ENCODE results near the gene LSM2.
"Not testable (repeated sequence)": the region's sequence is repeated elsewhere in the genome, so short reads cannot be mapped to it uniquely, and the experiment has no call there.

Gene LSM2

GRCh38 chr6:31820399-31820798 lies 13.6 kb upstream of the LSM2 start:
- peaks cover 36% of the 10 kb centered on the region for H3K4me1 Mint-ChIP-seq (ENCODE audit: low read depth)
- peak overlapping the region; percentile 92 for H3K4me3 Mint-ChIP-seq
- H3K27ac Mint-ChIP-seq; H3K9me3 Mint-ChIP-seq; H3K27me3 Mint-ChIP-seq (ENCODE audit: low read depth); DNase-seq (ENCODE audit: low spot score): not testable (repeated sequence)
- H3K36me3 Mint-ChIP-seq (ENCODE audit: low read depth): peaks cover 12% of the 10 kb centered on the region

DNA sequence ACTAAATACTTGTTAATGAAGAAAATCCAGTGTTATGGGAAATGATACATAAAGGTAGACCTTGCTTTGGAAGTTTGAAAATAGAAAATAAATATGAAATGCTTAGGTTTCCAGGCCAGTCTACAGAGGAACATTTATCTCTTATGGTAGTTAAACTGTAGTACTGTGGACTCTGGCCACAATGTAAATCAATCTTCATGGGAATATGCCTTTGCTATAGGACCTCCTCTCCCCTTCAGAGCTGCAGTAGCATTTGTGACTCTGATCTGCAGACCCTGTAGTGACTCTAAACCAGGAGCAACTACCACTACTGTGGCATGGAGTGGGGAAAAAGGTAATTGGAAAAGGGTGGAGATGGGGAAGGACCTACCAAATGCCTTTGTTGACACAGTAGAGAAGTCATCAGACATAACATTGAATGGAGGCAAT lies 13.1 kb upstream of the LSM2 start:
- Mint-ChIP-seq H3K27ac (peak overlapping the region; percentile 51), H3K9me3 (no peaks in the 10 kb centered on the region), H3K4me1 (ENCODE audit: low read depth) (peaks cover 33% of the 10 kb centered on the region), H3K36me3 (ENCODE audit: low read depth) (peaks cover 12% of the 10 kb centered on the region), H3K4me3 (peak overlapping the region; percentile 35), H3K27me3 (ENCODE audit: low read depth) (no peaks in the 10 kb centered on the region)
- no peak for DNase-seq (ENCODE audit: low spot score)

GRCh38 chr6:31817929-31818511 lies 11.3 kb upstream of the LSM2 start:
- Mint-ChIP-seq H3K36me3 (ENCODE audit: low read depth) (peaks cover 12% of the 10 kb centered on the region), H3K27ac (peak overlapping the region; percentile 94), H3K4me1 (ENCODE audit: low read depth) (peaks cover 37% of the 10 kb centered on the region), H3K4me3 (peak overlapping the region; percentile 96)
- H3K27me3 Mint-ChIP-seq (ENCODE audit: low read depth); DNase-seq (ENCODE audit: low spot score); H3K9me3 Mint-ChIP-seq: not testable (repeated sequence)

DNA sequence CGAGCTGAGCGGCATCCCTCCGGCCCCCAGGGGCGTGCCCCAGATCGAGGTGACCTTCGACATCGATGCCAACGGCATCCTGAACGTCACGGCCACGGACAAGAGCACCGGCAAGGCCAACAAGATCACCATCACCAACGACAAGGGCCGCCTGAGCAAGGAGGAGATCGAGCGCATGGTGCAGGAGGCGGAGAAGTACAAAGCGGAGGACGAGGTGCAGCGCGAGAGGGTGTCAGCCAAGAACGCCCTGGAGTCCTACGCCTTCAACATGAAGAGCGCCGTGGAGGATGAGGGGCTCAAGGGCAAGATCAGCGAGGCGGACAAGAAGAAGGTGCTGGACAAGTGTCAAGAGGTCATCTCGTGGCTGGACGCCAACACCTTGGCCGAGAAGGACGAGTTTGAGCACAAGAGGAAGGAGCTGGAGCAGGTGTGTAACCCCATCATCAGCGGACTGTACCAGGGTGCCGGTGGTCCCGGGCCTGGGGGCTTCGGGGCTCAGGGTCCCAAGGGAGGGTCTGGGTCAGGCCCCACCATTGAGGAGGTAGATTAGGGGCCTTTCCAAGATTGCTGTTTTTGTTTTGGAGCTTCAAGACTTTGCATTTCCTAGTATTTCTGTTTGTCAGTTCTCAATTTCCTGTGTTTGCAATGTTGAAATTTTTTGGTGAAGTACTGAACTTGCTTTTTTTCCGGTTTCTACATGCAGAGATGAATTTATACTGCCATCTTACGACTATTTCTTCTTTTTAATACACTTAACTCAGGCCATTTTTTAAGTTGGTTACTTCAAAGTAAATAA lies 10.6 kb upstream of the LSM2 start:
- H3K4me3 Mint-ChIP-seq: peak overlapping the region; percentile 96
- not testable (repeated sequence) for H3K9me3 Mint-ChIP-seq; H3K27me3 Mint-ChIP-seq (ENCODE audit: low read depth)
- H3K36me3 Mint-ChIP-seq (ENCODE audit: low read depth): peaks cover 12% of the 10 kb centered on the region
- peak; percentile 37 for DNase-seq (ENCODE audit: low spot score)
- H3K4me1 Mint-ChIP-seq (ENCODE audit: low read depth): peaks cover 39% of the 10 kb centered on the region
- H3K27ac Mint-ChIP-seq: peak overlapping the region; percentile 94

DNA sequence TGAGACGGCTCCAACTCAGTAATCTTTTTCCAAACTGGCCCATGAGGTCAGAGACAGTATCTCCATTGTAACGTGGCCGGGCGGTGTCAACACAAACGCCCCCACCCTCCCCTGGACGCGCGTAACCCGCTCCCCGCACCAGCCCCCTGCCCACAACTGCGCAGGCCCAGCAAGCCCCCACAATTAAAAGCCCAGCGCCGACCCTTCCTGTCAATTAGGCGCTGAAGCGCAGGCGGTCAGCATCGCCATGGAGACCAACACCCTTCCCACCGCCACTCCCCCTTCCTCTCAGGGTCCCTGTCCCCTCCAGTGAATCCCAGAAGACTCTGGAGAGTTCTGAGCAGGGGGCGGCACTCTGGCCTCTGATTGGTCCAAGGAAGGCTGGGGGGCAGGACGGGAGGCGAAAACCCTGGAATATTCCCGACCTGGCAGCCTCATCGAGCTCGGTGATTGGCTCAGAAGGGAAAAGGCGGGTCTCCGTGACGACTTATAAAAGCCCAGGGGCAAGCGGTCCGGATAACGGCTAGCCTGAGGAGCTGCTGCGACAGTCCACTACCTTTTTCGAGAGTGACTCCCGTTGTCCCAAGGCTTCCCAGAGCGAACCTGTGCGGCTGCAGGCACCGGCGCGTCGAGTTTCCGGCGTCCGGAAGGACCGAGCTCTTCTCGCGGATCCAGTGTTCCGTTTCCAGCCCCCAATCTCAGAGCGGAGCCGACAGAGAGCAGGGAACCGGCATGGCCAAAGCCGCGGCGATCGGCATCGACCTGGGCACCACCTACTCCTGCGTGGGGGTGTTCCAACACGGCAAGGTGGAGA lies 8.5 kb upstream of the LSM2 start, which contains the start of the genes HSPA1A and HSPA1L:
Gene HSPA1A, plus strand, starts transcription at position 519 of the 814 bp plus-strand sequence. Its CDS starts 214 bp downstream, at position 733.
Gene HSPA1L, minus strand, starts transcription at position 259 of the 814 bp plus-strand sequence. CDS start 3,311 bp downstream, outside the sequence.
- H3K4me1 Mint-ChIP-seq (ENCODE audit: low read depth): peaks cover 35% of the 10 kb centered on the region
- no peaks in the 10 kb centered on the region for H3K9me3 Mint-ChIP-seq
- H3K36me3 Mint-ChIP-seq (ENCODE audit: low read depth): peaks cover 19% of the 10 kb centered on the region
- peak within 1 kb of the TSS; percentile 88 for H3K27ac Mint-ChIP-seq
- H3K27me3 Mint-ChIP-seq (ENCODE audit: low read depth): no peaks in the 10 kb centered on the region
- peak within 1 kb of the TSS; percentile 91 for H3K4me3 Mint-ChIP-seq
- DNase-seq (ENCODE audit: low spot score): peak; percentile 81

DNA sequence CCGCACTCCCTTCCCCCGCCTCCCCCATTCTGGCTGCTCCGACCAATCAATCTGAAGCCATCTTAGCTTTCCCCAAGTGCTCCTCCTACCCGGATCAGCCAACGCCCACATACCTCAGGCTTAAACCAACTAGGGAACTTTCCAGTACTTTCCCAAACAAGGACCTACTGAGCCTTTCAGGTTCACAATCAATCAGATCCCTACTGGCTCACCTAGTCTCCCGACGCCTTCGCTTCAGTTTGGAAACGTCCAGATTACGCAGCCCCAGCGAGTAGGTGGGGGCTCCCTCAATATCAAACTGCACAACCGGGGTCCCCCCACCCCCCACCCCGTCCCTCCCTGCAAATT lies 7.9 kb upstream of the LSM2 start:
- H3K27ac Mint-ChIP-seq: peak overlapping the region; percentile 88
- peak overlapping the region; percentile 91 for H3K4me3 Mint-ChIP-seq
- peak; percentile 76 for DNase-seq (ENCODE audit: low spot score)
- peaks cover 21% of the 10 kb centered on the region for H3K36me3 Mint-ChIP-seq (ENCODE audit: low read depth)
- no peaks in the 10 kb centered on the region for H3K27me3 Mint-ChIP-seq (ENCODE audit: low read depth)
- peaks cover 31% of the 10 kb centered on the region for H3K4me1 Mint-ChIP-seq (ENCODE audit: low read depth)
- H3K9me3 Mint-ChIP-seq: no peaks in the 10 kb centered on the region

GRCh38 chr6:31813465-31813849 lies 6.7 kb upstream of the LSM2 start:
- Mint-ChIP-seq H3K27ac (peak overlapping the region; percentile 84), H3K36me3 (ENCODE audit: low read depth) (peaks cover 21% of the 10 kb centered on the region), H3K4me1 (ENCODE audit: low read depth) (peaks cover 30% of the 10 kb centered on the region), H3K9me3 (no peaks in the 10 kb centered on the region), H3K4me3 (peak overlapping the region; percentile 91), H3K27me3 (ENCODE audit: low read depth) (no peaks in the 10 kb centered on the region)
- DNase-seq (ENCODE audit: low spot score): no peak

DNA sequence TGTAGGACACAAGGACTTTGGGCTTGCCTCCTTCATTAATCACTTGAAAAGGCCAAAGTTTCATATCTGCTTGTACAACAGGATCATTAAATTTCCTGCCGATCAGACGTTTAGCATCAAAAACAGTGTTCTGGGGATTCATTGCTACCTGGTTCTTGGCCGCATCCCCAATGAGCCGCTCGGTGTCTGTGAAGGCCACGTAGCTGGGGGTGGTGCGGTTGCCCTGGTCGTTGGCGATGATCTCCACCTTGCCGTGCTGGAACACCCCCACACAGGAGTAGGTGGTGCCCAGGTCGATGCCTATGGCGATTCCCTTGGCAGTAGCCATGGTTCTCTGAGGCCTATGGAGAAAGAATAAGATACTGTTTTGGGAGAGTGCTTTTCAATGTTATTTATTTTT lies 4.9 kb upstream of the LSM2 start:
- Mint-ChIP-seq H3K27ac (no peak overlapping the region), H3K4me3 (no peak overlapping the region), H3K36me3 (ENCODE audit: low read depth) (peaks cover 12% of the 10 kb centered on the region), H3K27me3 (ENCODE audit: low read depth) (no peaks in the 10 kb centered on the region), H3K9me3 (no peaks in the 10 kb centered on the region), H3K4me1 (ENCODE audit: low read depth) (peaks cover 25% of the 10 kb centered on the region)
- DNase-seq (ENCODE audit: low spot score): no peak

GRCh38 chr6:31808599-31808998 lies 1.8 kb upstream of the LSM2 start:
- not testable (repeated sequence) for H3K4me3 Mint-ChIP-seq; H3K27ac Mint-ChIP-seq; DNase-seq (ENCODE audit: low spot score); H3K27me3 Mint-ChIP-seq (ENCODE audit: low read depth); H3K9me3 Mint-ChIP-seq
- H3K4me1 Mint-ChIP-seq (ENCODE audit: low read depth): peaks cover 22% of the 10 kb centered on the region
- peaks cover 21% of the 10 kb centered on the region for H3K36me3 Mint-ChIP-seq (ENCODE audit: low read depth)

DNA sequence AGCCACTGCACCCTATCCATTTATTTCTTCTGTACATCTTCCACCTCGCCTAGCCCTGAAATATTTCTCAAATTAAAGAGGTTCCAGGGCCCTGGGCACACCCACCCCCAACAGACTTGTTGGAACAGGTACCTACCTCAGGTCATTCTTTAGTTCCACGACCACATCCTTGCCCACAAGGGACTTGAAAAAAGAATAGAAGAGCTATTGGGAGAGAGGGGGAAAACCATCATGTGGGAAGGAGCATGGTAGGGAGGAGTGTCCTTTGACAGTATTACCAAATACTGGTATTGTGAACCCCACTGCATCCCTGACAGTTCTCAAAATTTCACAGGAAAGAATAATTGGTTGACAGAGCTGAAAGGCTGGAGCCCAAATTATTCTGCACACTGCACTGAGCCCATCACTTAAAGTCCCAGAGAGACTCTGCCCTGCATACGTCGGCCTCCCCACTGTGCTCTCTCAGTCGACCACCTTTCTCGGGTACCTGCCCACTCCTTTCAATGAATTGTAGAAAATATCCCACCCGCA lies 762 bp downstream of the LSM2 start:
- peak overlapping the region; percentile 91 for H3K27ac Mint-ChIP-seq
- no peaks in the 10 kb centered on the region for H3K27me3 Mint-ChIP-seq (ENCODE audit: low read depth)
- H3K4me1 Mint-ChIP-seq (ENCODE audit: low read depth): peaks cover 18% of the 10 kb centered on the region
- no peak for DNase-seq (ENCODE audit: low spot score)
- peaks cover 32% of the 10 kb centered on the region for H3K36me3 Mint-ChIP-seq (ENCODE audit: low read depth)
- H3K4me3 Mint-ChIP-seq: peak overlapping the region; percentile 97
- H3K9me3 Mint-ChIP-seq: no peaks in the 10 kb centered on the region

GRCh38 chr6:31801031-31801927 lies 5.5 kb downstream of the LSM2 start:
- DNase-seq (ENCODE audit: low spot score); H3K4me3 Mint-ChIP-seq; H3K9me3 Mint-ChIP-seq; H3K27ac Mint-ChIP-seq; H3K27me3 Mint-ChIP-seq (ENCODE audit: low read depth): not testable (repeated sequence)
- peaks cover 30% of the 10 kb centered on the region for H3K36me3 Mint-ChIP-seq (ENCODE audit: low read depth)
- peaks cover 27% of the 10 kb centered on the region for H3K4me1 Mint-ChIP-seq (ENCODE audit: low read depth)

- Mint-ChIP-seq H3K4me1 (ENCODE audit: low read depth) (peaks cover 22% of the 10 kb centered on the region), H3K36me3 (ENCODE audit: low read depth) (peaks cover 30% of the 10 kb centered on the region), H3K9me3 (no peaks in the 10 kb centered on the region), H3K27ac (no peak overlapping the region), H3K4me3 (no peak overlapping the region), H3K27me3 (ENCODE audit: low read depth) (no peaks in the 10 kb centered on the region)
- no peak for DNase-seq (ENCODE audit: low spot score)
Measured at GRCh38 chr6:31799781-31800180, 7.0 kb downstream of the LSM2 start.

DNA sequence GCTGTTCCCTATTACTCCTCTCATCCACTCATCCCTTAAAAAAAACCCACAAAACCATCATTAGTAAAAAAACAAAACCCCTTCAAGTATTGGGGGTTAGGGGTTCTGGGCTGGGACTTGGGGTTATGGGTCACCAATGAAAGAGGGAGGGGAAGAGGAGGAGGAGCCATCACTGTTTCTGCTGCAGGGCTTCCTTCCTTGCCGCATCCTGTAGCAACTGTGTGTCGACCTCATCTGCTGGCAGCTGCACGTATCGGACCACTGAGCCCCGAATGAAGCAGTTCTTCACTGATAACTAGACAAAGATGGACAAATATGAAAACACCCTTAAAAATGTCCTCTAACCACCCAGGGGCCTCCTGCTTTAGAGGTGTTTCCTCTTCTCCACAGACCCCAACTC lies 9.2 kb downstream of the LSM2 start:
- Mint-ChIP-seq H3K4me3 (peak overlapping the region; percentile 68), H3K27ac (peak overlapping the region; percentile 90)

More for the DNA sequence above, 9.2 kb downstream of the LSM2 start:
- Mint-ChIP-seq H3K9me3 (no peaks in the 10 kb centered on the region), H3K36me3 (ENCODE audit: low read depth) (peaks cover 30% of the 10 kb centered on the region), H3K27me3 (ENCODE audit: low read depth) (no peaks in the 10 kb centered on the region), H3K4me1 (ENCODE audit: low read depth) (peaks cover 23% of the 10 kb centered on the region)
- no peak for DNase-seq (ENCODE audit: low spot score)
